Upper lobe of left lung (tissue), 4 donors: ENCODE measurements around the gene TCF12.

ENCODE experiments used
- POLR2A ChIP-seq, 4 donors: fragments of 450-650 bp; IDR thresholded peaks; one replicate each; pipeline ENCODE4 v1.5.1; 2016 to 2017; ENCODE audit warnings: antibody characterized with exemption in 4 of 4, mild to moderate bottlenecking in 2 of 4
- TF ChIP-seq, protein P1 (sequence below), 6 experiments: fragments of 450-650 bp in 4 of 6; fragments of 200-600 bp in 2 of 6; sonication (generic) in 2 of 6; IDR thresholded peaks; one replicate each; pipeline ENCODE4 v1.5.1; 2016 to 2019; ENCODE audit warnings: antibody characterized with exemption in 6 of 6

DNA sequence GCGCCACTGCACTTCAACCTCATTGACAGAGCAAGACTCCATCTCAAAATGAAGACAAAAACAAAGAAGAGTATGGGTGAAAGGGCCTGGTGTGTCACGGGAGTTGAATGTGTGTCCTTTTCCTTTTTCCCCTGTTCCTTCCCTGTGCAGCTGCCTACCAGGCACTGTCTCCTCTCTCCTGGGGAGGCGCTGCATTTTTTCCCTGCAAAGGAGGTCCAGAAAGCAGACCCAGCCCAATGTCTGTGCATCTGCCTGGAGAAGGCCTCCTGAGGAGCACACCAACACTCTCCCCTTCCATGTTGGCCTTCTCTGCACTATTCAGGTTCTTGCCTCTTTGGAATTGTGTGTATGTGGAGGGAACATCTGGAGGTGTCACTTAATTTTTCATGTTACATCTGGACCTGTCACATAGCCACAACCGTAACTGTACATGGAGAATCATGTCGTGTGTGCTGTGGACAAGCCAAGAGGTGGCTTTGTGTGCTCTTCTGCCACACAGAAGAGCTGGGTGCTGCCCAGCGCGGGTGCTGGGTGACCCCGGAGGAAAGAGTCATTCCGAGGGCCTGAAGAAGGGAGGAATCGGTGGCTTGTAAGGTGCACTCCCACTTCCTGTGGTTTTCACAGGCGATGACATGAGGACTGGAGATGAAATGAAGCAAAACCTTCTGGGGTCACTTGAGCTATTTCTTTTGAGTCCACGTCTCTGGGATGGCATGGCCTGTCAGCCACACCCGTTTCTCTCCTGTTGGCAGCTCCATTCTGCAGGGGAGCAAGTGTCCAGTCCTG, 411.3 kb downstream of the TCF12 start:
- TF ChIP-seq, protein P1, sequence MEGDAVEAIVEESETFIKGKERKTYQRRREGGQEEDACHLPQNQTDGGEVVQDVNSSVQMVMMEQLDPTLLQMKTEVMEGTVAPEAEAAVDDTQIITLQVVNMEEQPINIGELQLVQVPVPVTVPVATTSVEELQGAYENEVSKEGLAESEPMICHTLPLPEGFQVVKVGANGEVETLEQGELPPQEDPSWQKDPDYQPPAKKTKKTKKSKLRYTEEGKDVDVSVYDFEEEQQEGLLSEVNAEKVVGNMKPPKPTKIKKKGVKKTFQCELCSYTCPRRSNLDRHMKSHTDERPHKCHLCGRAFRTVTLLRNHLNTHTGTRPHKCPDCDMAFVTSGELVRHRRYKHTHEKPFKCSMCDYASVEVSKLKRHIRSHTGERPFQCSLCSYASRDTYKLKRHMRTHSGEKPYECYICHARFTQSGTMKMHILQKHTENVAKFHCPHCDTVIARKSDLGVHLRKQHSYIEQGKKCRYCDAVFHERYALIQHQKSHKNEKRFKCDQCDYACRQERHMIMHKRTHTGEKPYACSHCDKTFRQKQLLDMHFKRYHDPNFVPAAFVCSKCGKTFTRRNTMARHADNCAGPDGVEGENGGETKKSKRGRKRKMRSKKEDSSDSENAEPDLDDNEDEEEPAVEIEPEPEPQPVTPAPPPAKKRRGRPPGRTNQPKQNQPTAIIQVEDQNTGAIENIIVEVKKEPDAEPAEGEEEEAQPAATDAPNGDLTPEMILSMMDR (IDR thresholded peaks at IDR 0.05): no peak
- no peak for TF ChIP-seq POLR2A (IDR thresholded peaks at IDR 0.05)
